Kidney (tissue), 14 donors: Measurements from ENCODE around the gene NUDT22. TPM values are rescaled to one million over a fixed set of nuclear protein-coding genes. Genes with fewer than 3 reads are reported as not detected.
A peak's percentile ranks its signal among the peaks of the same experiment; 100 is the strongest.

Source experiments
- DNase-seq, 5 donors: peaks; one replicate each; pipeline ENCODE4 v3.0.0-alpha.2; 2013 to 2020
- FAIRE-seq: peaks from 2 replicates; lab custom pipeline; 2012; peaks lifted over from hg19 to GRCh38; lab: Jason Lieb, UNC
- H3K27ac ChIP-seq, 2 donors: one replicate each; pipeline ENCODE4 v1.7.0; 2013; ENCODE audit warnings: low read depth in 2 of 2, low read length in 2 of 2, inconsistent platforms in 1 of 2
- H3K27me3 ChIP-seq: one replicate; pipeline ENCODE4 v1.7.1; 2013; ENCODE audit warnings: low read length, inconsistent platforms; ENCODE audit not compliant: control insufficient read depth, insufficient read depth
- H3K36me3 ChIP-seq, 3 donors: one replicate each; pipeline versions ENCODE4 v1.7.0 to v1.7.1; 2013; ENCODE audit warnings: low read length in 3 of 3, control low read depth in 1 of 3, inconsistent platforms in 1 of 3; ENCODE audit not compliant: insufficient read depth in 3 of 3, control insufficient read depth in 2 of 3
- H3K4me1 ChIP-seq, 3 donors: one replicate each; pipeline versions ENCODE4 v1.7.0 to v1.7.1; 2013; ENCODE audit warnings: low read length in 3 of 3, inconsistent platforms in 1 of 3, low read depth in 1 of 3; ENCODE audit not compliant: control insufficient read depth in 2 of 3, insufficient read depth in 2 of 3
- H3K4me3 ChIP-seq, 3 donors: one replicate each; pipeline versions ENCODE4 v1.7.0 to v1.8.1; 2013; ENCODE audit warnings: low read length in 3 of 3, control low read depth in 1 of 3, inconsistent platforms in 1 of 3
- H3K9ac ChIP-seq, 3 donors: one replicate each; pipeline versions ENCODE4 v1.7.0 to v1.7.1; 2013; ENCODE audit warnings: low read length in 3 of 3, control low read depth in 1 of 3, inconsistent platforms in 1 of 3
- H3K9me3 ChIP-seq, 3 donors: one replicate each; pipeline versions ENCODE4 v1.7.0 to v1.7.1; 2013; ENCODE audit warnings: low read length in 3 of 3, control low read depth in 1 of 3, inconsistent platforms in 1 of 3; ENCODE audit not compliant: control insufficient read depth in 2 of 3, insufficient read depth in 1 of 3
- CTCF ChIP-seq: IDR thresholded peaks from 3 replicates; pipeline ENCODE4 v1.5.1; 2012; ENCODE audit warnings: mild to moderate bottlenecking, moderate library complexity, borderline replicate concordance; ENCODE audit not compliant: insufficient read depth; ENCODE audit errors: extremely low read depth
- intact Hi-C: fragments of 100-400 bp; cut with DNase I; formaldehyde crosslinking; loops from one replicate; pipeline ENCODE4 v1.11.1; 2022
- polyA plus RNA-seq: library from polyadenylated mRNA; stranded (reverse); fragments of 350-450 nt; fragmentation: Illumina TruSeq; extraction: RNeasy Lipid Tissue Mini Kit (QIAGEN cat#74804); gene quantifications from one replicate; pipeline ENCODE4 v1.2.3, GENCODE V29; 2014; ENCODE audit warnings: low read depth, low replicate concordance; ENCODE audit not compliant: insufficient read depth
- total RNA-seq: library from RNA; stranded (reverse); fragmentation: NEBNext Ultra II Directional; extraction: Animal tissue kit (Norgen Biotek cat#: 25700); gene quantifications from one replicate; pipeline ENCODE4 v1.2.1, GENCODE V29; 2021
- donor health status: control.
- donor health status: control.
- donor health status: control.
- donor health status: control.
- donor health status: control.
- donor health status: DM: yes; HTN: yes; CAD: no.
- donor health status: Normal renal cell carcinoma (clear cell type).

Gene NUDT22
- total and polyA plus RNA-seq, 2 donors from 2014 or later, result 64.5 to 150 TPM

GRCh38 chr11:64211181-64211872 lies 14.7 kb upstream of the NUDT22 start:
- intact Hi-C loops, result no loop called here
- H3K9me3 ChIP-seq, result no peaks in the 10 kb centered on the region
- peaks cover 0 to 5% (median 0%) of the 10 kb centered on the region in 3 donors for H3K4me1 ChIP-seq
- DNase-seq (peak in 1 of 5 donors; percentile 42), FAIRE-seq (no peak)
- no peaks in the 10 kb centered on the region for H3K27me3 ChIP-seq
- H3K36me3 ChIP-seq, result no peaks in the 10 kb centered on the region
- H3K9ac ChIP-seq, result no peak overlapping the region
- H3K27ac ChIP-seq, result no peak overlapping the region
- no peak overlapping the region for H3K4me3 ChIP-seq
- TF ChIP-seq CTCF, result no peak

GRCh38 chr11:64216879-64217278 lies 9.2 kb upstream of the NUDT22 start:
- no peak overlapping the region for H3K27ac ChIP-seq
- intact Hi-C loops, result no loop called here
- no peak for TF ChIP-seq CTCF
- H3K36me3 ChIP-seq, result no peaks in the 10 kb centered on the region
- no peaks in the 10 kb centered on the region for H3K9me3 ChIP-seq
- no peaks in the 10 kb centered on the region for H3K27me3 ChIP-seq
- H3K4me1 ChIP-seq, result no peaks in the 10 kb centered on the region
- no peak for FAIRE-seq
- H3K9ac ChIP-seq, result no peak overlapping the region
- no peak overlapping the region for H3K4me3 ChIP-seq
- no peak for DNase-seq

DNA sequence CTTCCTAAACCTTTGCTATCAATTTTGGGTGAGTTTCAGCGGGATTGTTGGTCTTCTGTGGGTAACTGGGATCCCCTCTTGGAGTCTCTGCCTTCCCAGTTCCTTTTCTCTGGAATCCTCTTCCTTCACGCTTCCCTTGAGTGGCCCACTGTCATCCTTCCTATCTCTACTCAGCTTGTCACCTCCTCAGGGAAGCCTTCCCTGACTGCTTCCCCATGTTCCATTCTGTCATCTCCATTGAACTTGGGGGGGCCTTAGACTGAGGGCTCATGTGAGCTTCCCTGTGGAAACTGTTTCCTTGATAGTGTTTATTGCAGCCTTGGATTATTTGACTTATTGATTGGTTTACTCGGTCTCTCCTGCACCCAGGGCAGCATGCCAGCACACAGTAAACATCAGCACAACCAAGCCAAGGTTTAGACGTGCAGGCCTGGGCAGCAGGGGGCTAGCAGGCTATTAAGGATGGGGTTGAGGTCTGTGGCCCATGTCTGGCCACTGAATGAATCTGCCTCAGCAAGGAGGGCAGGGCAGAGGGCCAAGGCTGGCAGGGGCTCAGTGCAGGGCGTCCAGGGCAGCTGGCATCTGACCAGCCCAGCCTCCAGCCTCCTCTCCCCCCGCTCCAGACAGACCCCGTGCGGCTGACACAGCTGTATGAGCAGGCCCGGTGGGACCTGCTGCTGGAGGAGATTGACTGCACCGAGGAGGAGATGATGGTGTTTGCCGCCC lies 7.3 kb upstream of the NUDT22 start:
- no peak for TF ChIP-seq CTCF
- FAIRE-seq, result no peak
- no peaks in the 10 kb centered on the region for H3K27me3 ChIP-seq
- intact Hi-C loops, result no loop called here
- H3K27ac ChIP-seq, result no peak overlapping the region
- no peak overlapping the region for H3K9ac ChIP-seq
- H3K4me3 ChIP-seq, result no peak overlapping the region
- H3K36me3 ChIP-seq, result no peaks in the 10 kb centered on the region
- peak in 1 of 5 donors; percentile 43 for DNase-seq
- H3K4me1 ChIP-seq, result no peaks in the 10 kb centered on the region
- H3K9me3 ChIP-seq, result no peaks in the 10 kb centered on the region
